Omental fat pad (tissue), 4 donors: ENCODE data around the gene SCAMP4. TPM values are rescaled to one million over a fixed set of nuclear protein-coding genes. Genes with fewer than 3 reads are reported as not detected.

ENCODE experiments used
- ATAC-seq: fragments of 150-250 bp; one replicate; pipeline ENCODE4 v1.9.1; 2016; ENCODE audit warnings: mild to moderate bottlenecking, moderate library complexity; ENCODE audit not compliant: low FRiP score
- DNase-seq: peaks from one replicate; pipeline ENCODE4 v3.0.0-alpha.2; 2019; ENCODE audit warnings: low spot score
- total RNA-seq, 4 donors: library from RNA; depleted of rRNA; stranded (reverse); fragments of >200 nt; gene quantifications; one replicate each; pipeline ENCODE4 v1.1.0, GENCODE V29; 2016
- TF ChIP-seq, protein P1 (sequence below), 3 donors: fragments of 450-650 bp; IDR thresholded peaks; one replicate each; pipeline ENCODE4 v1.5.1; 2016 to 2017; ENCODE audit warnings: antibody characterized with exemption in 3 of 3, mild to moderate bottlenecking in 3 of 3, moderate library complexity in 2 of 3

The SCAMP4 gene
- total RNA-seq, 4 donors from 2014 or later, result 38.0 to 57.8 (median 45.6) TPM

DNA sequence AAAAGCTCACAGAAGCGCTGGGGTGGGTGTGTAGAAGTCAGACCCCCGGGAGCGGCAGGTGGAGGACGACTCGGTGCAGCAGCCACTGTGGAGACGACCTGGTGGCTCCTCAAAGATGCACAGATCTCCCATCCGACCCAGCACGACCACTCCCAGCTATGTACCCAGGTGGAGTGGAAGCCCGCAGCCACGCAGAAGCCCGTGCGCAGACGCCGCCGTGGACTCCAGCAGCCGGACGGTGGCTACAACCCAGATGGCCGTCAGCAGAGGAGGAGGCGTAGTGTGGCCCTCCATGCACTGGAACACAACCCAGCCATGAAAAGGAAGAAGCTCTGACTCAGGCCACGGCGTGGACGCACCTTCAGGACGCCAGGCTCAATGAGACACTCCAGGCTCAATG is 57.5 kb downstream of the SCAMP4 start:
- TF ChIP-seq, protein P1, sequence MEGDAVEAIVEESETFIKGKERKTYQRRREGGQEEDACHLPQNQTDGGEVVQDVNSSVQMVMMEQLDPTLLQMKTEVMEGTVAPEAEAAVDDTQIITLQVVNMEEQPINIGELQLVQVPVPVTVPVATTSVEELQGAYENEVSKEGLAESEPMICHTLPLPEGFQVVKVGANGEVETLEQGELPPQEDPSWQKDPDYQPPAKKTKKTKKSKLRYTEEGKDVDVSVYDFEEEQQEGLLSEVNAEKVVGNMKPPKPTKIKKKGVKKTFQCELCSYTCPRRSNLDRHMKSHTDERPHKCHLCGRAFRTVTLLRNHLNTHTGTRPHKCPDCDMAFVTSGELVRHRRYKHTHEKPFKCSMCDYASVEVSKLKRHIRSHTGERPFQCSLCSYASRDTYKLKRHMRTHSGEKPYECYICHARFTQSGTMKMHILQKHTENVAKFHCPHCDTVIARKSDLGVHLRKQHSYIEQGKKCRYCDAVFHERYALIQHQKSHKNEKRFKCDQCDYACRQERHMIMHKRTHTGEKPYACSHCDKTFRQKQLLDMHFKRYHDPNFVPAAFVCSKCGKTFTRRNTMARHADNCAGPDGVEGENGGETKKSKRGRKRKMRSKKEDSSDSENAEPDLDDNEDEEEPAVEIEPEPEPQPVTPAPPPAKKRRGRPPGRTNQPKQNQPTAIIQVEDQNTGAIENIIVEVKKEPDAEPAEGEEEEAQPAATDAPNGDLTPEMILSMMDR (IDR thresholded peaks at IDR 0.05), result no peak
- DNase-seq (no peak), ATAC-seq (no peak)

DNA sequence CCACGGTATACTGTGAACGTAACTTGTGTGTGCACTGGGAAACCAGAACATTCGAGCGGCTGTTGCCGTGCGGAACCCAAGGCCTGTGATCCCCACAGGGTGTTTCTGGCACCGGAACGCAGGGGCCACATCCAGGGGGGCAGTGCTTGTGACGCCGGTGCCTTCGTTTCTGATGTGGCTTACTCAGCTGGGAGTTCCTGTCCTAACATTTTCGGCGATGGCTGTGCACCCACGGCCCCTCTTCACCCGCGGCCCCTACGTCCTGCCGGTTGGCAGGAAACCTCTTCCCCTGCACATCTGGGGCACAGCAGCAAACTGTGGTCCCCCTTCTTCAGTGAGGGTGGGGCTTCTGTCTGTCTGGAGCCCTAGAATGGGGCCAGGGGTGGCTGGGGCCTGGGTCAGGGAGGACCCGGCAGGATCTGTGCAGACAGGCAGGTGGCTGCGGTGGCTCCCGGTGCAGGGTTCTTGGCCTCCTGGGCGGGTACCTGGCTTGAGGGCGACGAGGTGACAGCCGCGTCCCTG is 61.9 kb downstream of the SCAMP4 start:
- TF ChIP-seq, protein P1 (IDR thresholded peaks at IDR 0.05), result no peak
- DNase-seq (no peak), ATAC-seq (no peak)

DNA sequence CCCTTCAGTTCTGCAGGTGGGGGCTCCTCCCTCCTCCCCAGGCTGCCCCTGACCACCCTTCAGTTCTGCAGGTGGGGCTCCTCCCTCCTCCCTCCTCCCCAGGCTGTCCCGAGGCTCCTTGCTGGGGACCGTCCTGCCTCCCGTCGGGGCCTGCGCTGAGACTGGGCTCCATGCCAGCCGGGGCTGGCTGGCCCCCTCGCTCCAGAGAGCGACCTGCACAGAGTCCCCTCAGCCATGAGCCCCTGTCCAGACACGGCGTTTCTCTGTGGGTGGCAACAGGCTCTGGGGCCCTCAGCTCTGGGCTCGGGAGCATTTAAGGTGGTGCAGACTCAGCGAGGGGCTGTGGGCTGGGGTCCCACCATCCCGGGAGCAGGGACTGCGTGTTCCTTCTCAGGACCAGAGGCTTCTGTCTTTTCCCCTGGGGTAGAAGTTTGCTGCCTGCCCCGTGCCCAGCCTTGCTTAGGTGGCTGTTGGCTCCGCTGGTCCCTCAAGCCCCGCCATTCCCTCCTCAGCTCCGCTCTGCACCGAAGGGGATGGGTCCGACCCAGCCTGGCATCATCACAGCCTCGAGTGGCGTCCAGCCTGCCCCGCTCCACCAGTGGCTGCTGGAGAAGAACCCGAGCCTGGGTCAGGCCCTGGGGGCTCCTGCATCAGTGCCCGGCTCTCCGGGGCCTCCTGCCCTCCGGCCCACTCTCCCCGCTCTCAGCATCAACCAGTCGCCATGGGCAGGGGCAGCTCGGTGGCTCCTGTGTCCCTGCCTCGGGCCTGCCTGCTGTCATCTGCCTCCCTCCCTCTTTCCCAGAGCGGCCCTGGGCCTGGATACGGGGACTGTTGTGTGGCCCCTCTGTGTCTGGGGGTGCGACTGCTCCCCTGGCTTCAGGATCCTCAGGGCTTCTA is 63.3 kb downstream of the SCAMP4 start:
- ATAC-seq (no peak), DNase-seq (no peak)
- TF ChIP-seq, protein P1 (IDR thresholded peaks at IDR 0.05), result no peak

DNA sequence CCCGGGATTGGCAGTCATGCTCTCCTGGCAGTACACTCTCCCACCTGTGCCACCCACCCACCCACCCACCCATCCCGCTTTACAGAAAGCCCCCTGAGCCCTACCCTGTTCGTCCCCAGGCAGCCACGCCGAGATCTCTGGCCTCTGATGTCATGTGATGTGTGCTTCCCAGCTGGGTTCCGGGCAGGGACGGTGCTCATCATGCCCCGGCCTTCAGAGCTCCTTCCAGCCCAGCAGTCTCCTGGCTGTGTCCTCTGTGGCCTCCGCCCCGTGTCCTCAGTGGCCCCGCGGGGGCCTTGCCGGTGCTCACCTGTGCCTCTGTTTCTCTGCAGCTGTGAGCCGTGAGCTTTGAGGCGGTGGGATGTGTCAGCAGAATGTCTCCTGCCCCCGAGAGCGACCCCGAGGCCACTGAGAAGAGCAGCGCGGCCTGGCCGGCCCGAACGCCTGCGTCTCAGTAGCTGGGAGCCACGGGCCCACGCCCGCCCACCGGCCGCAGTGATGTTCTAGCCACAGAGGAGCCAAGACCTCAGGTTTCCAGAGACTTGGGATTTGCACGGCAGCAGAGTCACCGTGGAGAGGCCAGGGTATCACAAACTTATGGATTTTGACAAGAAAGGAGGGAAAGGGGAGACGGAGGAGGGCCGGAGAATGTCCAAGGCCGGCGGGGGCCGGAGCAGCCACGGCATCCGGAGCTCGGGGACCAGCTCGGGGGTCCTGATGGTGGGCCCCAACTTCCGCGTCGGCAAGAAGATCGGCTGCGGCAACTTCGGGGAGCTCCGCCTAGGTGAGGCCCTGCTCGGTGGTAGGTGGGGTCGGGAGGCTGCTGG is 64.2 kb downstream of the SCAMP4 start:
- TF ChIP-seq, protein P1 (IDR thresholded peaks at IDR 0.05), result no peak
- peak; percentile 14 for ATAC-seq

DNA sequence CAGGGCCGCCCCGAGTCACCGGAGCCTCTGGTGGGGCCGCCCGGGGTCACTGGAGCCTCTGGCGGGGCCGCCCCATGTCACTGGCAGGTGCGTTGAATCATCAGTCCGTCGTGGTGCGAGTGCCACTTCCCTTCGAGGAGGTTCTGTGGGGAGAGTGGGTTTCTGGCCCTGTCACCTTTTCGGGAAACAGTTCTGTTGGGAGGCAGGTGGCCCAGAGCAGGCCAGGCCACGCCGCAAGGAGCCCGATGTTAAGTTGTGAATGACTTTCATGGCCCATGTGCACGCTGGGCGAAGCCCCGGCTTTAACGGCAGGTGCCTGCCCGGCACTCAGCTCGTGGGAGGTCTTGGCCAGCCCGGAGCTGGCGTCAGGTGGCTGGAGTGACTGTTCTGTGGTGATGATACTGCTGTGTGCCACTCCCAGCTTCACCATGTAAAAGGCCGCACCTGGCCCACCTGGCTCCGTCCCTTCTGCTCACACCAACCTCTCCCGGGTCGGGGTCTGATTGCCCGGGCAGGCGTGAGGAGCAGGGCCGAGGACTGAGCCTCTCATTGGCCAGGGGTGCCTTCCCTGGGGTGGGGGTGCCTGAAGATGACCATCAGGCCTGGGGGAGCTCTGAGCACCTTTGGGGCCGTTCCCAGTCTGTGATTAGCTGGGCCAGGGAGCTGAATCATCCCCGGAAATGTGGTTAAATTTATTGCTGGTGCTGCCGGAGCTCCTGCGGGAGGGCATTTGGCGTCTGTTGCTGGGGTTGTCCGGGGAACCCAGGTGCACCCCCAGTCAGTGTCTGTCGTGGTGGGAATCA is 65.0 kb downstream of the SCAMP4 start:
- TF ChIP-seq, protein P1 (IDR thresholded peaks at IDR 0.05), result no peak
- ATAC-seq (no peak), DNase-seq (no peak)

More for the DNA sequence above, 64.2 kb downstream of the SCAMP4 start:
- no peak for DNase-seq

DNA sequence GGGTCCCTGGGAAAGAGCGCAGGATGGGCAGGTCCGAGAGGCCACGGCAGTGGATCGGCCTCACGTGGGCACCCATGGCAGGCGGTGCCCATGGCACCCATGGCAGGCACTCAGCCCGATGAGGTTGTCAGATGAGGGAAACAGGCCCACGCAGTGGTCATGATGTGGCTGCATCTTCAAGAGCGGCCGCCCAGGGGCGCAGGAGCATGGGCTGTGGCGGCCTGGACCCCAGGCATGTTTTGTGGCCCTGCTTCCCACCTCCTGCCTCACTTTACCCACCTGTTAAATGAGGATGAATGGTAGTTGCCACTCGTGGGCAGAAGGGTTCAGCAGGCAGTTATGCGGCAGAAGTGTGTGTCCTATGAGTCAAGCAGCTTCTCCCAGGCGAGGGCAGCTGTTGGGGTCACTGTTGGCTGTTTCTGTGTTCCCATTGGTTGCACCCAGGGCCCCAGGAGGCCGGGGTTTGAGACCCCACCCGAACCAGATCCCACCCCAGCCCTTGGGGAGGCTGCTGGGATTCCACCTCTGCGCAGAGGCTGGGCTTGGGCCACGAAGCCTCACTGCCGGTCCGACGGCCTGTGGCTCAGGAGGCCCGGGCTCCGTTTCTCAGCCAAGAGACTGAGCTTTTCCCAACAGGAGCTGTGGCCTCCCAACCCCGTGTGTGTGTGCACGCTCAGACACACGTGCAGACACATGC is 65.8 kb downstream of the SCAMP4 start:
- no peak for ATAC-seq
- TF ChIP-seq, protein P1 (IDR thresholded peaks at IDR 0.05), result no peak
- no peak for DNase-seq
